ENCODE data around the gene FAM187B. TPM values are rescaled to one million over a fixed set of nuclear protein-coding genes. Genes with fewer than 3 reads are reported as not detected.
A peak's percentile ranks its signal among the peaks of the same experiment; 100 is the strongest.
"Not testable (repeated sequence)": the region's sequence is repeated elsewhere in the genome, so short reads cannot be mapped to it uniquely, and the experiment has no call there.

Gene FAM187B
- total RNA-seq, 2 donors from 2014 or later = not detected

DNA sequence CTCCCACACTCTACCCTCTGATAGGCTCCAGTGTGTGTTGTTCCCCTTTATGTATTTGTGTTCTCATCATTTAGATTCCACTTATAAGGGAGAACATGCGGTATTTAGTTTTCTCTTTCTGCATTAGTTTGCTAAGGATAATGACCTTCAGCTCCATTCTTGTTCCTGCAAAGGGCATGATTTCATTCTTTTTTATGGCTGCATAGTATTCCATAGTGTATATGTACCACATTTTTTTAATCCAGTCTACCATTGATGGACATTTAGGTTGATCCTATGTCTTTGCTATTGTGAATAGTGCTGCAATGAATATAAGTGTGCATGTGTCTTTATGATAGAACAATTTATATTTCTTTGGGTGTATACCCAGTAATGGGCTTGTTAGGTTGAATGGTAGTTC is 11.1 kb upstream of the FAM187B start:
- H3K27me3 Mint-ChIP-seq; ATAC-seq; DNase-seq; H3K36me3 Mint-ChIP-seq (ENCODE audit: low read depth); H3K9me3 ChIP-seq (ENCODE audit: control insufficient read depth, low read length, poor library complexity, severe bottlenecking): not testable (repeated sequence)
- Mint-ChIP-seq H3K27ac (peak overlapping the region; percentile 90), H3K4me1 (peaks cover 25% of the 10 kb centered on the region), H3K4me3 (peak overlapping the region; percentile 64)

DNA sequence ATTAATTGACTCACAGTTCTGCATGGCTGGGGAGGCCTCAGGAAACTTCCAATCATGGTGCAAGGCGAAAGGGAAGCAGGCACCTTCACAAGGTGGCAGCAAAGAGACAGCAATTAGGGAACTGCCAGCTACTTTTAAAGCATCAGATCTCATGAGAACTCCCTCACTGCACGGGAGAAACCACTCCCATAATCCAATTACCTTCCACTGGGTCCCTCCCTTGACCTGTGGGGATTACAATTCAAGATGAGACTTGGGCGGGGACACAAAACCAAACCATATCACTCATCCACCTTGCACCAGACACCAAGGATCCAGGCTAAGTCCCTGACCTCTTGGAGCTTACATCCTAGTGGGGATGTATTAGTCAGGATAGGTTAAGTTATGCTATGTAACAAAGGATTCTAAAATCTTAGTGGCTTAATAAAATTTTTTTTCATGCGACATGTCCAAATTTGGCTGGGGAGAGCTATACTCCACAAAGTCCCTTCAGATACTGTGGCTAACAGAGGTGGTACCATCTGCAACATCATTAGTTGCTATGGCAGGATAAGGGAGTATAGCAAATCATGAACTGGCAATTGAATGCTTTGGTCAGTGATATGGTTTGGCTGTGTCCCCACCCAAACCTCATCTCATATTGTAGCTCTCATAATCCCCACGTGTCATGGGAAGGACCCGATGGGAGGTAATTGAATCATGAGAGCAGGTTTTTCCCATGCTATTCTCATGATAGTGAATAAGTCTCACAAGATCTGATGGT is 8.3 kb upstream of the FAM187B start:
- no peak for ATAC-seq
- DNase-seq = no peak
- no peaks in the 10 kb centered on the region for H3K27me3 Mint-ChIP-seq
- peak overlapping the region; percentile 24 for H3K27ac Mint-ChIP-seq
- no peaks in the 10 kb centered on the region for H3K9me3 ChIP-seq (ENCODE audit: control insufficient read depth, low read length, poor library complexity, severe bottlenecking)
- H3K36me3 Mint-ChIP-seq (ENCODE audit: low read depth) = no peaks in the 10 kb centered on the region
- no peak overlapping the region for H3K4me3 Mint-ChIP-seq
- H3K4me1 Mint-ChIP-seq = peaks cover 29% of the 10 kb centered on the region

DNA sequence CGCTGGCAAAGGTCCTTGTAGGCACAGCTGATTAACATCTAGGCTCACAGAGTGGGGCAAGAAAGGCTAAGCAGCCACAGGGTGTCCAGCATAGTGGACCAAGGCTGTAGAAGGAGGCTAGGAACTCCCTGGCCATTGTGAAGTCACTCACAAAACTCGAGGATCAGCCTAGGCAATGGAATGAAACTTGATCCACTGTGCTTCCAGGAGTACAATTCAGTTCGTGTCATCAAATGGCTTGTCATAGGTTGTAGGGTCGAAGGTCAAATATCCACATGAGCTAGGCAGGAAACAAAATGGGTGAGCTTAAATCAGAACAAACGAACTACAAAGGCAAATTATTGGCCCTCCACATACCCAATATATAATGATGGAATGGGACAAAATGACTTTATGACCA is 4.4 kb upstream of the FAM187B start:
- H3K27ac Mint-ChIP-seq = no peak overlapping the region
- ATAC-seq (no peak), DNase-seq (no peak)
- no peaks in the 10 kb centered on the region for H3K9me3 ChIP-seq (ENCODE audit: control insufficient read depth, low read length, poor library complexity, severe bottlenecking)
- H3K4me3 Mint-ChIP-seq = no peak overlapping the region
- H3K4me1 Mint-ChIP-seq = peaks cover 15% of the 10 kb centered on the region
- H3K36me3 Mint-ChIP-seq (ENCODE audit: low read depth) = no peaks in the 10 kb centered on the region
- no peaks in the 10 kb centered on the region for H3K27me3 Mint-ChIP-seq

DNA sequence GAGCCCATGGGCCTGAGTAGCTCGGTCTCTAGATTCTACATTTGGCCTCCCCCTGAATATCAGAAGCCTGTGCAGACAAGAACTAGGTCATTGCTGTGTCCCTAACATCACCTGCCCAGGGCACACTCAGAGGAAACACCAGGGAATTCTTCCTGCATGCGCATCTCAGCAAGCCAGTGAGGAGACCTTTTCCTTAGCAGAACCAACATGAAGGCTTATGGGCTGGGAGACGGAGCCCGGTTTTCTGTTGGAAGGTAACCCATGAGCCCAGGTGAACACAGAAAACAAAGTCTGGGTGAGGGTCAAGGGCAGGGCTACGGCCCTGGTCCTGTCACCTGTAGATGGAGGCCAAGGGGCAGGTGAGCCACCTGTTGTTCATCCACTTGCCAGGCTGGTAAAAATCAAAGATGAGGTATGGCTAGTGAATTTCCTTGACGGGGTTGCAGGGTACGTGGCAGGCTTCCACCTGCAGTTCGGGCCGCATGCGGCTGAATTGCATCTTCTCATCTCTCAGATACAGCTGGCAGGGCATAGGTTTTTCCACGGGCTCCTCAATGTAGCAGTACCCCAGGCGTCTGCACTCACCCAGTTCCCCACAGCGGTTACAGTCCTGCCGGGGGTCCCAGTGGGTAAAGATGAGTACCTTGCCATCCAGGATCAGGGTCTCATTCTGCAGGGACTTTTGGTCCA is 3.6 kb upstream of the FAM187B start:
- no peaks in the 10 kb centered on the region for H3K36me3 Mint-ChIP-seq (ENCODE audit: low read depth)
- peaks cover 12% of the 10 kb centered on the region for H3K4me1 Mint-ChIP-seq
- ATAC-seq = no peak
- no peaks in the 10 kb centered on the region for H3K27me3 Mint-ChIP-seq
- no peak for DNase-seq
- no peaks in the 10 kb centered on the region for H3K9me3 ChIP-seq (ENCODE audit: control insufficient read depth, low read length, poor library complexity, severe bottlenecking)
- no peak overlapping the region for H3K27ac Mint-ChIP-seq
- H3K4me3 Mint-ChIP-seq = no peak overlapping the region

DNA sequence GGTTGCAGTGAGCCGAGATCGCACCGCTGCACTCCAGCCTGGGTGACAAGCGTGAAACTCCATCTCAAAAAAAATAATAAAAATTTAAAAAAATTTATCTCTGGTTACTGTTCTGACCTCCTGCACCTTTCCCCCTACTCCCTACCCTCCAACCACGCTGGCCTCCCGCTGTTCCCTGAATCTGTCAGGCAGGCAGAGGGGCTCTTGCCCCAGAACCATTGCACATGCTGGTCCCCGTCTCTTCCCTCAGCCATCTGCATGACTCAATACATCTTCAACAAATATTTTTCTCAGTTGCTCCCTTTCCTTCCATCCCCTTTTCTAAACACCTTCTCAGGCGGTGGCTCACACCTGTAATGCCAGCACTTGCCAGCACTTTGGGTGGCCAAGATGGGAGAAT is 1.1 kb upstream of the FAM187B start:
- H3K4me3 Mint-ChIP-seq = no peak overlapping the region
- no peaks in the 10 kb centered on the region for H3K36me3 Mint-ChIP-seq (ENCODE audit: low read depth)
- peaks cover 19% of the 10 kb centered on the region for H3K4me1 Mint-ChIP-seq
- H3K27ac Mint-ChIP-seq = no peak overlapping the region
- no peaks in the 10 kb centered on the region for H3K27me3 Mint-ChIP-seq
- ATAC-seq = no peak
- no peak for DNase-seq
- H3K9me3 ChIP-seq (ENCODE audit: control insufficient read depth, low read length, poor library complexity, severe bottlenecking) = no peaks in the 10 kb centered on the region

DNA sequence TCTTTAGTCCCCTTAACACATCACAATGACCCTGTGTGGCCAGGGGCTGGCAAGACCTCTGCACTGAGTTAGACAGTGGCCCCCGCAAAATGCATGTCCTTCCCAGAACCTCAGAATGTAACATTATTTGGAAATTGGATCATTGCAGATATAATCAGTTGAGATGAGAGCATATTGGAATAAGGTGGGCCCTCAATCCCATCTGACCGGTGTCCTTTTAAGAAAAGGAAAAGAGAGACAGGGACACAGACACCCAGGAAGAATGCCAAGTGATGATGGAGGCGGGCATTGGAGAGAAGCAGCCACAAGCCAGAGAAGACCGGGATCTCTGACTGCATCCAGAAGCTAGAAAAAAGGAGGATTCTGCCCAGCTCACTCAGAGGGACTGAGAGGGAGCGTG is 1.8 kb downstream of the FAM187B start:
- DNase-seq = no peak
- Mint-ChIP-seq H3K27ac (no peak overlapping the region), H3K27me3 (no peaks in the 10 kb centered on the region), H3K4me1 (peaks cover 24% of the 10 kb centered on the region), H3K36me3 (ENCODE audit: low read depth) (no peaks in the 10 kb centered on the region), H3K4me3 (no peak overlapping the region)
- H3K9me3 ChIP-seq (ENCODE audit: control insufficient read depth, low read length, poor library complexity, severe bottlenecking) = no peaks in the 10 kb centered on the region
- ATAC-seq = no peak

DNA sequence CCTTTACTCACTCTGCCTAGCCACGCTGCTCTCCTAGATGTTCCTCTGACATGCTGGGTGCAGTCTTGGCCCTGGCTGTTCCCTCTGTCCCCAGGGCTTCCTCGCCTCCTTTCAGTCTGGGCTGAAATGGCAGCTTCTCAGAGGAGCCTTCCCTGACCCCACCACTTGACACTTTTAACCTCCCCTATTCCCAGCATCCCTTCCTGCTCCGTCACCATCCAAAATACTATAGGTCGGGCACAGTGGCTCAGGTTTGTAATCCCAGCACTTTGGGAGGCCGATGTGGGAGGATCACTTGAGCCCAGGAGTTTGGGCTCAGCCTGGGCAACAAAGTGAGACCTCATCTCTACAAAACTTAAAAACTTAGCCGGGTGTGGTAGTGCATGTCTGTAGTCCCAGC is 2.6 kb downstream of the FAM187B start:
- Mint-ChIP-seq H3K27me3 (no peaks in the 10 kb centered on the region), H3K27ac (peak overlapping the region; percentile 27), H3K4me1 (peaks cover 26% of the 10 kb centered on the region), H3K36me3 (ENCODE audit: low read depth) (no peaks in the 10 kb centered on the region), H3K4me3 (no peak overlapping the region)
- no peaks in the 10 kb centered on the region for H3K9me3 ChIP-seq (ENCODE audit: control insufficient read depth, low read length, poor library complexity, severe bottlenecking)
- DNase-seq (no peak), ATAC-seq (no peak)

DNA sequence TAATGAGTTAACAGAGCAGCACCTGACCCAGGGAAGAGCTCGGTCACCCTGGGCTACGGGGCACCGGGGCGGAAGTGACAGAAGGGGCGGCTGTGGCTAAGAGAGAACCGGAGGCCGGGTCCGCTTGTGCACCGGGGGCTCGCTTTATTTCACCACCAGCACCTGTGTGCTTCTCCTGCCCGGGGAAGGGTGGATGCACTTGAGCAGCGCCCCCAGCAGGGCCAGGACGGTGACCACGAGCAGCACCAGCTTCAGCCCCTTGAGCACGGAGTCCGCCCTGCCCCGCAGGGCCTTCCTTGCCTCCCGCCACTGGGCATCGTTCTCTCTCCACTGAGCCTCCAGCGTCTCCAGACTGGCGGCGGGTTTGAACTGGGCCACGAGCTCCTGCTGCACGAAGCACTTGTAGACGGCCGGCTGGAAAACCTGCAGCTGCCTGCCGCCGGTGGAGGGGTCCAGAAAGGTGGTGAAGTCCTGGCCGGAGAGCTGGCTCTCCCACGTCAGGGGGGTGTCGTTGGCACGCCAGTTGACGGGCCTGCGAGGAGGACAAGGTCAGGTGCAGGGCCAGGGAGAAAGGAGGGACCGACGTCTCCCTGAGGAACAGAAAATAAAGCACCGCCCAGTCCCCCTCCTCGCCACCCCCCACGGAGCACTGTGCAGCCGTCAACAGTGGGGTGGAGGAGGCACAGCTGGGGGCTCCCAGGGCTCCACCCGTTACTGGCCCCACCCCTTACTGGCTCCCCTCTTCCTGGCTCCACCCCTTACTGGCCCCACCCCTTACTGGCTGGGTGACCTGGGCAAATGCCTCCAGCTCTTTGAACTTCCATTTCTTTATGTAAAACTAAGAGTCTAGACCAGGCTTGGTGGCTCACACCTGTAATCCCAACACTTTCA is 3.6 kb downstream of the FAM187B start:
- Mint-ChIP-seq H3K27me3 (no peaks in the 10 kb centered on the region), H3K4me3 (peak overlapping the region; percentile 19), H3K36me3 (ENCODE audit: low read depth) (no peaks in the 10 kb centered on the region), H3K27ac (no peak overlapping the region), H3K4me1 (peaks cover 29% of the 10 kb centered on the region)
- DNase-seq (no peak), ATAC-seq (peak; percentile 48)
- H3K9me3 ChIP-seq (ENCODE audit: control insufficient read depth, low read length, poor library complexity, severe bottlenecking) = no peaks in the 10 kb centered on the region

DNA sequence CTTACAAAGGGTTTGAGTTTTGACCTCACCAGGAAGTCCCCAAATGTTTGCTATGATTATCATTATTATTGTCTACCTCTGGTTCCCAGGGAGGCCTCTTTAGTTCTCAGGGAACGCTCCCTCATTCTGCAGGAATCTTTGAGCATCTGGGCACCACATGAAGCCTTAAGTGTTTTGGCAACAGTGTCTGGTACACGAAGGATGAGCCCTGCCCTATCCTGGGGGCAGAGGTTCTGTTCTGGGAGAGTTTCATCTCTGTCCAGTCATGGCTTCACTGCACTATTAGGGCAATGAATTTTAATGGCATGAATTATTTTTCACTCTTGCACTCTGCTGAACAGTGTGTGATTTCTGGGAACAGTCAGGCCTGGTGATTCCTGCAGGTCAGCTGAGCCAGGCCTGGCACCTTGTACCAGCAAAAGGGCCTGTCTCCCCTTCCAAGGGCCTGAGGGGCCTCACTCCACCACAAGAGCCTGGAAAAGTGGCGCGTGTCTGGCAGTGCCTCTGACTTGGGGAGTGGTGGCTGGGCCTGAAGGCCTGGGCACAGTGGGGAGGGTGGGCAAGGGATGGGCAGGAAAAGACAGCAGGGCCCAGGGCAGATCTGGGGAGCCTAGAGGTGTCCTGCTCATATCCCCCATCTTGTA is 4.6 kb downstream of the FAM187B start:
- Mint-ChIP-seq H3K27me3 (no peaks in the 10 kb centered on the region), H3K4me1 (peaks cover 28% of the 10 kb centered on the region), H3K4me3 (no peak overlapping the region), H3K36me3 (ENCODE audit: low read depth) (no peaks in the 10 kb centered on the region), H3K27ac (peak overlapping the region; percentile 66)
- no peak for DNase-seq
- H3K9me3 ChIP-seq (ENCODE audit: control insufficient read depth, low read length, poor library complexity, severe bottlenecking) = no peaks in the 10 kb centered on the region
- ATAC-seq = no peak

DNA sequence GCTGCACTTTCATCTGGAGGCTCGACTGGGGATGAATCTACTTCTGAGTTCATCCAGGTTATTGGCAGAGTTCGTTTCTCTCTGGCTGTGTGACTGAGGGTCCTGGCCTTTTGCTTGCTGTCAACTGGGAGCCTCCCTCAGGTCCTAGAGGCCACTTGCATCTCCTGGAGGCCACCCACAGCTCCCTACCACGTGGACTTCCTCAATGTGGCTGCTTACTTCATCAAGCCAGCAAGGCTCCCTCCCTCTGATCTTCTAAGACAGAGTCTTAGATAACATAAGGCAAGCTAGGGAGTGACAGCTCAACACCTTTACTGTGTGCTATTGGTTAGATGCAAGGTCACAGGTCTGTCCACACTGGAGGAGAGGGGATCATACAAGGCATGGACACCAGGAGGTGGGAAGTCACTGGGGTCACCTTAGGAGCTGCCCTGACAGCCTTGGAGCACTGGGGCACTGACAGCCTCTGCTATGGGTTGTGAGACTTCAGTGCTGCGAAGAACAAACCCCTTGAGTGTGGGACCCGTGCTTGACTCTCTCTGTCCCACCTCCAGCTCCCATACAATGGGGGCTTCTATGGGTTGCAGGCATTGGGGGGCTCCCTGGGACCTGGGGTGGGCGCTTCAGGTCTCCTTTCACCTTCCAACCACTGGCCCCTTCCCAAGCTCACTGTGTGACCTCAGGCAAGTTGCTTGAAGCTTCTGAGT is 5.3 kb downstream of the FAM187B start:
- DNase-seq (no peak), ATAC-seq (no peak)
- no peak overlapping the region for H3K4me3 Mint-ChIP-seq
- no peaks in the 10 kb centered on the region for H3K9me3 ChIP-seq (ENCODE audit: control insufficient read depth, low read length, poor library complexity, severe bottlenecking)
- H3K4me1 Mint-ChIP-seq = peaks cover 28% of the 10 kb centered on the region
- H3K27ac Mint-ChIP-seq = peak overlapping the region; percentile 66
- H3K27me3 Mint-ChIP-seq = no peaks in the 10 kb centered on the region
- H3K36me3 Mint-ChIP-seq (ENCODE audit: low read depth) = no peaks in the 10 kb centered on the region

DNA sequence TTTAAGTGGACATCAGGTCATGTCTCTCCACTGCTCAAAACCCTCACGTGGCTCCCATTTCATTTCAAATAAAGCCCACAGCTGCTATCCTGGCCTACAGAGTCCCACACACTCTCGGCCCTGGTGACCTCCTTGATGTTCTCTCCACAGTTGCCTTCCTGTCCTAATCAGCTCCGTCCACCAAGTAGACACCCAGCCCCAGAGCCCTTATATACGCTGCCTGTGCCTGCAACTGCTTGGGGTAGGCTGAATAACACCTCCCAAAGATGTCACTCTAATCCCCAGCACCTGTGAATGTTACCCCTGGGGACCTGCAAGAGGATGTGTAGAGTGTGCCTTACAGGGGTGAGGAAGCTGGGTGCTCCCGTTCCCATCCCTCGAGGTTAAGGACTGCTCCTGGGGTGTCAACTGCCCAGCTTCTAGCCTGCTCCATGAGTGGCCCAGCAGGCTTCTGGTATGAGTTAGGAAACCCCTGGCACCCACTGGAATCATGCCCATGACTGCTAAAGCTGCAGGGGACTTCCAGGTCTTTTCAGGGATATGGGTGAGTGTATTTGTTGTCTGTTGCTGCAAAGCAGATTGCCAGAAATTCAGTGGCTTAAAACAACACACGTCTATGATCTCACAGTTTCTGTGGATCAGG is 6.0 kb downstream of the FAM187B start:
- DNase-seq (no peak), ATAC-seq (no peak)
- Mint-ChIP-seq H3K4me1 (peaks cover 28% of the 10 kb centered on the region), H3K36me3 (ENCODE audit: low read depth) (no peaks in the 10 kb centered on the region), H3K27ac (peak overlapping the region; percentile 66), H3K4me3 (no peak overlapping the region), H3K27me3 (no peaks in the 10 kb centered on the region)
- H3K9me3 ChIP-seq (ENCODE audit: control insufficient read depth, low read length, poor library complexity, severe bottlenecking) = no peaks in the 10 kb centered on the region

DNA sequence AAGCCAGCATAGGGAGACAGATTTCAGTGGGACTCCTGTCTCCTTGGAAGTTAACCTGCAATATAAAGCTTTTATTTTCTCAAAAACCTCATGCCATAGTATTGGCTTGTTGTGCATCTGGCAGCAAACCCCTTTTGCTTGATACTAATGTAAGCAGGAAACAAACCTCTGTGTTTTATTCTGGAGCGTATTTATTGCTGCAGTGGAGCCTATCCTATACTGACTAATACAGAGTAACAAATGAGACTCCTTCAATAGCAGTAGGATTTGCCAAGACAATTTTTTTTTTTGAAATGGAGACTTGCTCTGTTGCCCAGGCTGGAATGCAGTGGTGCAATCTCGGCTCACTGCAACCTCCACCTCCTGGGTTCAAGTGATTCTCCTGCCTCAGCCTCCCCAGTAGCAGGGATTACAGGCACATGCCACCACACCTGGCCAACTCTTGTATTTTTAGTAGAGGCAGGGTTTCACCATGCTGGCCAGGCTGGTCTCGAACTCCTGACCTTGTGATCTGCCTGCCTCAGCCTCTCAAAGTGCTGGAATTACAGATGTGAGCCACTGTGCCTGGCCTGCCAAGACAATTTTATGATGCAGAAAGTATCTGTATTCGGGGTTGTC is 7.5 kb downstream of the FAM187B start:
- ATAC-seq = not testable (repeated sequence)
- H3K4me1 Mint-ChIP-seq = peaks cover 24% of the 10 kb centered on the region

More for the DNA sequence above, 7.5 kb downstream of the FAM187B start:
- not testable (repeated sequence) for H3K36me3 Mint-ChIP-seq (ENCODE audit: low read depth); DNase-seq; H3K27me3 Mint-ChIP-seq; H3K9me3 ChIP-seq (ENCODE audit: control insufficient read depth, low read length, poor library complexity, severe bottlenecking); H3K4me3 Mint-ChIP-seq
- H3K27ac Mint-ChIP-seq = peak overlapping the region; percentile 47
